HepG2 (cell line): ENCODE data around the gene PHLDB1. TPM values are rescaled to one million over a fixed set of nuclear protein-coding genes. Genes with fewer than 3 reads are reported as not detected.

ENCODE experiments used
- KAT8 ChIP-seq: IDR thresholded peaks from 2 replicates; pipeline ENCODE4 v1.6.1; 2016; ENCODE audit warnings: missing genetic modification reagents, missing compliant biosample characterization
- MEIS2 ChIP-seq: sonication (generic); formaldehyde crosslinking; IDR thresholded peaks from 2 replicates; pipeline ENCODE4 v1.9.0; 2021; ENCODE audit warnings: mild to moderate bottlenecking, missing genetic modification reagents
- SP5 ChIP-seq: IDR thresholded peaks from 2 replicates; pipeline ENCODE4 v1.6.1; 2016; ENCODE audit warnings: low read depth, borderline replicate concordance
- WIZ ChIP-seq: sonication (generic); formaldehyde crosslinking; IDR thresholded peaks from 2 replicates; pipeline ENCODE4 v1.5.1; 2020; ENCODE audit warnings: mild to moderate bottlenecking, missing genetic modification reagents
- ZKSCAN8 ChIP-seq: IDR thresholded peaks from 2 replicates; pipeline ENCODE4 v1.6.1; 2016; ENCODE audit warnings: borderline replicate concordance, missing genetic modification reagents, missing compliant biosample characterization
- ZNF652 ChIP-seq: IDR thresholded peaks from 2 replicates; pipeline ENCODE4 v1.6.1; 2016; ENCODE audit warnings: low read depth, borderline replicate concordance
- ZNF674 ChIP-seq: sonication (generic); formaldehyde crosslinking; IDR thresholded peaks from 2 replicates; pipeline ENCODE4 v1.5.0; 2020; ENCODE audit warnings: low read depth, mild to moderate bottlenecking, missing genetic modification reagents
- polyA plus RNA-seq, 8 experiments: library from polyadenylated mRNA; depleted of rRNA in 3 of 8; stranded (reverse) in 7 of 8; unstranded in 1 of 8; fragments of >200 nt; fragmentation: Illumina TruSeq in 4 of 8; extraction: Trizol in 4 of 8; gene quantifications; 2 replicates each; pipeline versions ENCODE4 v1.2.1 to v1.2.3, GENCODE V29; 2011 to 2016; ENCODE audit warnings: low read depth in 4 of 8, missing spikeins in 1 of 8, mixed read lengths in 1 of 8; ENCODE audit not compliant: insufficient read depth in 1 of 8
- total RNA-seq, 5 experiments: library from RNA; depleted of rRNA; stranded (reverse); fragments of >200 nt; fragmentation: Illumina TruSeq; extraction: Trizol; gene quantifications; 2 replicates each; pipeline ENCODE4 v1.2.3, GENCODE V29; 2016; ENCODE audit warnings: low read depth in 1 of 5
- TF ChIP-seq, protein P1 (sequence below): sonication (generic); formaldehyde crosslinking; IDR thresholded peaks from 2 replicates; pipeline ENCODE4 v1.9.0; 2022; ENCODE audit warnings: missing genetic modification reagents, mild to moderate bottlenecking, borderline replicate concordance
- TF ChIP-seq, protein P2 (sequence below): sonication (generic); formaldehyde crosslinking; IDR thresholded peaks from 2 replicates; pipeline ENCODE4 v1.4.0; 2020; ENCODE audit warnings: missing genetic modification reagents
- TF ChIP-seq, protein P3 (sequence below): sonication (generic); formaldehyde crosslinking; IDR thresholded peaks from 2 replicates; pipeline ENCODE4 v1.5.1; 2020; ENCODE audit warnings: mild to moderate bottlenecking, missing genetic modification reagents, moderate library complexity
- TF ChIP-seq, protein P4 (sequence below): sonication (generic); formaldehyde crosslinking; IDR thresholded peaks from 2 replicates; pipeline ENCODE4 v1.4.0; 2020; ENCODE audit warnings: missing genetic modification reagents
- TF ChIP-seq, protein P5 (sequence below): sonication (generic); formaldehyde crosslinking; IDR thresholded peaks from 2 replicates; pipeline ENCODE4 v1.8.0; 2023; ENCODE audit warnings: mild to moderate bottlenecking, missing genetic modification reagents
- TF ChIP-seq, protein P6 (sequence below): sonication (generic); formaldehyde crosslinking; IDR thresholded peaks from 2 replicates; pipeline ENCODE4 v1.5.1; 2020; ENCODE audit warnings: missing genetic modification reagents, mild to moderate bottlenecking, borderline replicate concordance
- TF ChIP-seq, protein P7 (sequence below): sonication (generic); formaldehyde crosslinking; IDR thresholded peaks from 2 replicates; pipeline ENCODE4 v1.5.1; 2020; ENCODE audit warnings: missing genetic modification reagents, mild to moderate bottlenecking, borderline replicate concordance

The PHLDB1 gene
- total and polyA plus RNA-seq, 2 of the 13 experiments (the other 11 are each of a cell fraction or from before 2014, with no cell fraction given): 13.8 to 14.2 TPM

DNA sequence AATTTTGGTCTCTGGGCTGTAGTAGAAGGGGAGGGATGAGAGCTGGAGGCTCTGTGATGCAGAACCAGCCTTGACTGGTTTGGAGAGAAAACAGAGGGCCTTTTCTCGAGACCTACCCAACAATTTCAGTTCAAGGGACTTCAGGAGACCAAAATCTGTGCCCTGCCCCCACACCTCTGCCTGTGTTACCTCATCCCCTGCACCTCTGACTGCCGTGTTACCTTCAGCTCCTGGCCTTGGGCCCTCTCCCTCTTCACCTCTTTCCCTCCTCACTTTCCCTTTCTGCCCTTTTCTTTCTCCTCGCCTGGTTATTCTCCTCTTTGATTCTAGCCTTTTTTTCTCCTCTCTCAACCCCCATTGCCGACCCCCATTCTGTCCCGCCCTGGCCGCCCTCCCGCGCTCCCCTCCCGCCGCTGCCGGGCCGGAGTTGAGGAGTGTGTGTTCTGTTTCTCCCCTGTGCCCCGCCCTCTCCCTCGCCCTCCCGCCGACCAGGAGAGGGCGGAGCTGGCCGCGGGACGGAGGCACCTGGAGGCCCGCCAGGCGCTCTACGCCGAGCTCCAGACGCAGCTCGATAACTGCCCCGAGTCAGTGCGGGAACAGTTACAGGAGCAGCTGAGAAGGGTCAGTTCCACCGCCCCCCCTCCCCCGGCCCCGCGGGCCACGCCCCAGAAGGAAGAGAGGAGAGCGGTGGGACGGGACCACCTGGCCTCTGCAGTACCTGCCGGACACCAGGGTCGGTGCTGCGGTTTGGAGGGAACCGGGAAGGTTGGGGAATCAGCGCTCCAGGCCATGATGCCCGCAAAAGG is 27.2 kb downstream of the PHLDB1 start (continued):
- TF ChIP-seq, protein P1, sequence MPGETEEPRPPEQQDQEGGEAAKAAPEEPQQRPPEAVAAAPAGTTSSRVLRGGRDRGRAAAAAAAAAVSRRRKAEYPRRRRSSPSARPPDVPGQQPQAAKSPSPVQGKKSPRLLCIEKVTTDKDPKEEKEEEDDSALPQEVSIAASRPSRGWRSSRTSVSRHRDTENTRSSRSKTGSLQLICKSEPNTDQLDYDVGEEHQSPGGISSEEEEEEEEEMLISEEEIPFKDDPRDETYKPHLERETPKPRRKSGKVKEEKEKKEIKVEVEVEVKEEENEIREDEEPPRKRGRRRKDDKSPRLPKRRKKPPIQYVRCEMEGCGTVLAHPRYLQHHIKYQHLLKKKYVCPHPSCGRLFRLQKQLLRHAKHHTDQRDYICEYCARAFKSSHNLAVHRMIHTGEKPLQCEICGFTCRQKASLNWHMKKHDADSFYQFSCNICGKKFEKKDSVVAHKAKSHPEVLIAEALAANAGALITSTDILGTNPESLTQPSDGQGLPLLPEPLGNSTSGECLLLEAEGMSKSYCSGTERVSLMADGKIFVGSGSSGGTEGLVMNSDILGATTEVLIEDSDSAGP (CRISPR knock-in tag): no peak
- TF ChIP-seq ZKSCAN8 (no peak), ZNF652 (no peak), WIZ (no peak), ZNF674 (CRISPR knock-in tag) (no peak), MEIS2 (CRISPR knock-in tag) (no peak), KAT8 (CRISPR knock-in tag) (no peak), SP5 (peak; percentile 55; the same call in 1 of the 2 replicates)
- TF ChIP-seq, protein P2, sequence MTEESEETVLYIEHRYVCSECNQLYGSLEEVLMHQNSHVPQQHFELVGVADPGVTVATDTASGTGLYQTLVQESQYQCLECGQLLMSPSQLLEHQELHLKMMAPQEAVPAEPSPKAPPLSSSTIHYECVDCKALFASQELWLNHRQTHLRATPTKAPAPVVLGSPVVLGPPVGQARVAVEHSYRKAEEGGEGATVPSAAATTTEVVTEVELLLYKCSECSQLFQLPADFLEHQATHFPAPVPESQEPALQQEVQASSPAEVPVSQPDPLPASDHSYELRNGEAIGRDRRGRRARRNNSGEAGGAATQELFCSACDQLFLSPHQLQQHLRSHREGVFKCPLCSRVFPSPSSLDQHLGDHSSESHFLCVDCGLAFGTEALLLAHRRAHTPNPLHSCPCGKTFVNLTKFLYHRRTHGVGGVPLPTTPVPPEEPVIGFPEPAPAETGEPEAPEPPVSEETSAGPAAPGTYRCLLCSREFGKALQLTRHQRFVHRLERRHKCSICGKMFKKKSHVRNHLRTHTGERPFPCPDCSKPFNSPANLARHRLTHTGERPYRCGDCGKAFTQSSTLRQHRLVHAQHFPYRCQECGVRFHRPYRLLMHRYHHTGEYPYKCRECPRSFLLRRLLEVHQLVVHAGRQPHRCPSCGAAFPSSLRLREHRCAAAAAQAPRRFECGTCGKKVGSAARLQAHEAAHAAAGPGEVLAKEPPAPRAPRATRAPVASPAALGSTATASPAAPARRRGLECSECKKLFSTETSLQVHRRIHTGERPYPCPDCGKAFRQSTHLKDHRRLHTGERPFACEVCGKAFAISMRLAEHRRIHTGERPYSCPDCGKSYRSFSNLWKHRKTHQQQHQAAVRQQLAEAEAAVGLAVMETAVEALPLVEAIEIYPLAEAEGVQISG (CRISPR knock-in tag): peak; percentile 45
- TF ChIP-seq, protein P3, sequence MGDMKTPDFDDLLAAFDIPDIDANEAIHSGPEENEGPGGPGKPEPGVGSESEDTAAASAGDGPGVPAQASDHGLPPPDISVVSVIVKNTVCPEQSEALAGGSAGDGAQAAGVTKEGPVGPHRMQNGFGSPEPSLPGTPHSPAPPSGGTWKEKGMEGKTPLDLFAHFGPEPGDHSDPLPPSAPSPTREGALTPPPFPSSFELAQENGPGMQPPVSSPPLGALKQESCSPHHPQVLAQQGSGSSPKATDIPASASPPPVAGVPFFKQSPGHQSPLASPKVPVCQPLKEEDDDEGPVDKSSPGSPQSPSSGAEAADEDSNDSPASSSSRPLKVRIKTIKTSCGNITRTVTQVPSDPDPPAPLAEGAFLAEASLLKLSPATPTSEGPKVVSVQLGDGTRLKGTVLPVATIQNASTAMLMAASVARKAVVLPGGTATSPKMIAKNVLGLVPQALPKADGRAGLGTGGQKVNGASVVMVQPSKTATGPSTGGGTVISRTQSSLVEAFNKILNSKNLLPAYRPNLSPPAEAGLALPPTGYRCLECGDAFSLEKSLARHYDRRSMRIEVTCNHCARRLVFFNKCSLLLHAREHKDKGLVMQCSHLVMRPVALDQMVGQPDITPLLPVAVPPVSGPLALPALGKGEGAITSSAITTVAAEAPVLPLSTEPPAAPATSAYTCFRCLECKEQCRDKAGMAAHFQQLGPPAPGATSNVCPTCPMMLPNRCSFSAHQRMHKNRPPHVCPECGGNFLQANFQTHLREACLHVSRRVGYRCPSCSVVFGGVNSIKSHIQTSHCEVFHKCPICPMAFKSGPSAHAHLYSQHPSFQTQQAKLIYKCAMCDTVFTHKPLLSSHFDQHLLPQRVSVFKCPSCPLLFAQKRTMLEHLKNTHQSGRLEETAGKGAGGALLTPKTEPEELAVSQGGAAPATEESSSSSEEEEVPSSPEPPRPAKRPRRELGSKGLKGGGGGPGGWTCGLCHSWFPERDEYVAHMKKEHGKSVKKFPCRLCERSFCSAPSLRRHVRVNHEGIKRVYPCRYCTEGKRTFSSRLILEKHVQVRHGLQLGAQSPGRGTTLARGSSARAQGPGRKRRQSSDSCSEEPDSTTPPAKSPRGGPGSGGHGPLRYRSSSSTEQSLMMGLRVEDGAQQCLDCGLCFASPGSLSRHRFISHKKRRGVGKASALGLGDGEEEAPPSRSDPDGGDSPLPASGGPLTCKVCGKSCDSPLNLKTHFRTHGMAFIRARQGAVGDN: peak; percentile 58
- TF ChIP-seq, protein P4, sequence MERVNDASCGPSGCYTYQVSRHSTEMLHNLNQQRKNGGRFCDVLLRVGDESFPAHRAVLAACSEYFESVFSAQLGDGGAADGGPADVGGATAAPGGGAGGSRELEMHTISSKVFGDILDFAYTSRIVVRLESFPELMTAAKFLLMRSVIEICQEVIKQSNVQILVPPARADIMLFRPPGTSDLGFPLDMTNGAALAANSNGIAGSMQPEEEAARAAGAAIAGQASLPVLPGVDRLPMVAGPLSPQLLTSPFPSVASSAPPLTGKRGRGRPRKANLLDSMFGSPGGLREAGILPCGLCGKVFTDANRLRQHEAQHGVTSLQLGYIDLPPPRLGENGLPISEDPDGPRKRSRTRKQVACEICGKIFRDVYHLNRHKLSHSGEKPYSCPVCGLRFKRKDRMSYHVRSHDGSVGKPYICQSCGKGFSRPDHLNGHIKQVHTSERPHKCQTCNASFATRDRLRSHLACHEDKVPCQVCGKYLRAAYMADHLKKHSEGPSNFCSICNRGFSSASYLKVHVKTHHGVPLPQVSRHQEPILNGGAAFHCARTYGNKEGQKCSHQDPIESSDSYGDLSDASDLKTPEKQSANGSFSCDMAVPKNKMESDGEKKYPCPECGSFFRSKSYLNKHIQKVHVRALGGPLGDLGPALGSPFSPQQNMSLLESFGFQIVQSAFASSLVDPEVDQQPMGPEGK (CRISPR knock-in tag): peak; percentile 49
- TF ChIP-seq, protein P5, sequence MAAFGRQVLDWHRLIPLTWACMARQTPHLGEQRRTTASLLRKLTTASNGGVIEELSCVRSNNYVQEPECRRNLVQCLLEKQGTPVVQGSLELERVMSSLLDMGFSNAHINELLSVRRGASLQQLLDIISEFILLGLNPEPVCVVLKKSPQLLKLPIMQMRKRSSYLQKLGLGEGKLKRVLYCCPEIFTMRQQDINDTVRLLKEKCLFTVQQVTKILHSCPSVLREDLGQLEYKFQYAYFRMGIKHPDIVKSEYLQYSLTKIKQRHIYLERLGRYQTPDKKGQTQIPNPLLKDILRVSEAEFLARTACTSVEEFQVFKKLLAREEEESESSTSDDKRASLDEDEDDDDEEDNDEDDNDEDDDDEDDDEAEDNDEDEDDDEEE: no peak
- TF ChIP-seq, protein P6, sequence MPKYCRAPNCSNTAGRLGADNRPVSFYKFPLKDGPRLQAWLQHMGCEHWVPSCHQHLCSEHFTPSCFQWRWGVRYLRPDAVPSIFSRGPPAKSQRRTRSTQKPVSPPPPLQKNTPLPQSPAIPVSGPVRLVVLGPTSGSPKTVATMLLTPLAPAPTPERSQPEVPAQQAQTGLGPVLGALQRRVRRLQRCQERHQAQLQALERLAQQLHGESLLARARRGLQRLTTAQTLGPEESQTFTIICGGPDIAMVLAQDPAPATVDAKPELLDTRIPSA (CRISPR knock-in tag): no peak
- TF ChIP-seq, protein P7, sequence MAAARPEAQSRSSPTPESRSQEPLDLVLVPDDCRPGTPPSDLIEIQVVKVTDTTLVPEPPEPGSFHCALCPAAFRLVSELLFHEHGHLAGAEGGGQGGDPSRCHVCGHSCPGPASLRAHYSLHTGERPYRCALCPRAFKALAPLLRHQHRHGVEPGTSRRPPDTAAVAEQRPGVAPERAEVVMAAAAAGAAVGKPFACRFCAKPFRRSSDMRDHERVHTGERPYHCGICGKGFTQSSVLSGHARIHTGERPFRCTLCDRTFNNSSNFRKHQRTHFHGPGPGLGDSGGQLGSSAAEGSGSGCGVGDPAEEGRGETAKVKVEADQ (CRISPR knock-in tag): no peak
